IMR-90 (cell line): ENCODE data around the gene SRSF7. TPM values are rescaled to one million over a fixed set of nuclear protein-coding genes. Genes with fewer than 3 reads are reported as not detected.

Source experiments
- ATAC-seq: fragments of 200-7000 bp; cut with Tn5 transposase; 2 replicates; pipeline ENCODE4 v1.9.1; 2020; ENCODE audit warnings: low read depth, mild to moderate bottlenecking, moderate library complexity
- BruUV-seq: library from RNA; stranded (reverse); fragments of 400-500 nt; replicated peaks from 2 replicates; lab custom pipeline; 2021; lab: Mats Ljungman, UMichigan
- CTCF ChIA-PET: fragments of 300-600 bp; formaldehyde crosslinking; extraction: SDS; loops from one replicate; lab custom pipeline; 2021; ENCODE audit warnings: antibody characterized with exemption; lab: Yijun Ruan, JAX
- POLR2A ChIA-PET: fragments of 300-600 bp; sonication (Branson Sonifier 250); formaldehyde crosslinking; loops from one replicate; lab custom pipeline; 2022; ENCODE audit warnings: antibody characterized with exemption; ENCODE audit not compliant: unreplicated experiment; lab: Charles Lee
- DNase-seq: peaks from one replicate; pipeline ENCODE4 v3.0.0; 2013
- H2AFZ ChIP-seq: replicated peaks from 2 replicates; pipeline ENCODE3; 2013; ENCODE audit warnings: low read length, mild to moderate bottlenecking; ENCODE audit not compliant: poor library complexity
- H2AK5ac ChIP-seq: 2 replicates; pipeline ENCODE4 v1.6.1; 2013; ENCODE audit warnings: low read depth, low read length, inconsistent platforms
- H2AK9ac ChIP-seq: replicated peaks from 2 replicates; pipeline ENCODE3; 2013; ENCODE audit warnings: mild to moderate bottlenecking, low read depth, low read length, moderate library complexity; ENCODE audit not compliant: poor library complexity
- H2BK120ac ChIP-seq: 2 replicates; pipeline ENCODE4 v1.6.1; 2013; ENCODE audit warnings: low read depth, low read length, inconsistent platforms
- H2BK15ac ChIP-seq: 3 replicates; pipeline ENCODE4 v1.6.1; 2013; ENCODE audit warnings: low read depth, low read length, inconsistent platforms
- H2BK20ac ChIP-seq: 2 replicates; pipeline ENCODE4 v1.6.1; 2013; ENCODE audit warnings: low read depth, mild to moderate bottlenecking, inconsistent platforms, low read length, moderate library complexity
- H2BK5ac ChIP-seq: 2 replicates; pipeline ENCODE4 v1.6.1; 2013; ENCODE audit warnings: mild to moderate bottlenecking, low read depth, low read length, inconsistent platforms; ENCODE audit not compliant: poor library complexity, severe bottlenecking
- H3K14ac ChIP-seq: replicated peaks from 2 replicates; pipeline ENCODE4 v1.6.1; 2013; ENCODE audit warnings: low read depth, low read length, inconsistent platforms
- H3K18ac ChIP-seq: 2 replicates; pipeline ENCODE4 v1.6.1; 2013; ENCODE audit warnings: low read depth, low read length, control low read depth
- H3K23ac ChIP-seq: 2 replicates; pipeline ENCODE4 v1.6.1; 2013; ENCODE audit warnings: low read depth, low read length, inconsistent platforms
- H3K27ac ChIP-seq: 2 replicates; pipeline ENCODE4 v1.5.1; 2013; ENCODE audit warnings: mild to moderate bottlenecking, control low read depth, low read length; ENCODE audit not compliant: insufficient read depth
- H3K27me3 ChIP-seq: 2 replicates; pipeline ENCODE4 v1.6.1; 2013; ENCODE audit warnings: low read length; ENCODE audit not compliant: control insufficient read depth, insufficient read depth
- H3K36me3 ChIP-seq: 2 replicates; pipeline ENCODE4 v1.6.1; 2013; ENCODE audit warnings: low read length, mixed read lengths; ENCODE audit not compliant: control insufficient read depth, insufficient read depth
- H3K4ac ChIP-seq: 2 replicates; pipeline ENCODE4 v1.6.1; 2013; ENCODE audit warnings: low read depth, low read length, inconsistent platforms
- H3K4me1 ChIP-seq: 2 replicates; pipeline ENCODE4 v1.6.1; 2013; ENCODE audit warnings: low read length, mixed read lengths; ENCODE audit not compliant: control insufficient read depth, insufficient read depth
- H3K4me2 ChIP-seq: 2 replicates; pipeline ENCODE4 v1.6.1; 2013; ENCODE audit warnings: low read depth, mild to moderate bottlenecking, control low read depth, low read length, moderate library complexity
- H3K4me3 ChIP-seq: 2 replicates; pipeline ENCODE4 v1.5.1; 2013; ENCODE audit warnings: low read depth, mild to moderate bottlenecking, control low read depth, low read length, moderate library complexity; ENCODE audit not compliant: insufficient read depth
- H3K56ac ChIP-seq: 2 replicates; pipeline ENCODE4 v1.6.1; 2013; ENCODE audit warnings: low read length, inconsistent platforms; ENCODE audit not compliant: insufficient read depth; ENCODE audit errors: extremely low read depth
- H3K79me1 ChIP-seq, 2 experiments: 2 replicates each; pipeline ENCODE4 v1.6.1; 2013; ENCODE audit warnings: low read length in 2 of 2, inconsistent platforms in 1 of 2, low read depth in 1 of 2
- H3K9ac ChIP-seq: 2 replicates; pipeline ENCODE4 v1.6.1; 2013; ENCODE audit warnings: low read depth, low read length, control low read depth
- H3K9me1 ChIP-seq: 2 replicates; pipeline ENCODE4 v1.6.1; 2013; ENCODE audit warnings: low read length, inconsistent platforms; ENCODE audit not compliant: insufficient read depth
- H3K9me3 ChIP-seq: 2 replicates; pipeline ENCODE4 v1.6.1; 2013; ENCODE audit warnings: low read length; ENCODE audit not compliant: control insufficient read depth, insufficient read depth
- H4K20me1 ChIP-seq: 2 replicates; pipeline ENCODE4 v1.6.1; 2013; ENCODE audit warnings: low read length, inconsistent platforms; ENCODE audit not compliant: insufficient read depth
- H4K5ac ChIP-seq: 2 replicates; pipeline ENCODE4 v1.6.1; 2013; ENCODE audit warnings: mild to moderate bottlenecking, low read depth, low read length, control low read depth
- H4K8ac ChIP-seq, 2 experiments: 2 replicates each; pipeline ENCODE4 v1.6.1; 2013; ENCODE audit warnings: low read depth in 2 of 2, low read length in 2 of 2, control low read depth in 1 of 2, inconsistent platforms in 1 of 2
- H4K91ac ChIP-seq: 2 replicates; pipeline ENCODE4 v1.6.1; 2013; ENCODE audit warnings: low read depth, low read length, inconsistent platforms; ENCODE audit not compliant: insufficient read depth
- BHLHE40 ChIP-seq: fragments of 150-350 bp; IDR thresholded peaks from 2 replicates; pipeline ENCODE4 v1.6.1; 2016; ENCODE audit warnings: mild to moderate bottlenecking, low read depth, low read length
- CEBPB ChIP-seq: IDR thresholded peaks from 2 replicates; pipeline ENCODE4 v1.6.1; 2012; ENCODE audit warnings: low read depth, low read length, improper control_type of control experiment
- CHD1 ChIP-seq: IDR thresholded peaks from 2 replicates; pipeline ENCODE4 v1.6.1; 2012; ENCODE audit warnings: low read depth, low read length, improper control_type of control experiment
- MAFK ChIP-seq: IDR thresholded peaks from 2 replicates; pipeline ENCODE4 v1.6.1; 2012; ENCODE audit warnings: low read depth, low read length, improper control_type of control experiment
- MAZ ChIP-seq: IDR thresholded peaks from 2 replicates; pipeline ENCODE4 v1.6.1; 2012; ENCODE audit warnings: low read depth, mild to moderate bottlenecking, low read length, improper control_type of control experiment, moderate library complexity, borderline replicate concordance
- MXI1 ChIP-seq: IDR thresholded peaks from 2 replicates; pipeline ENCODE4 v1.6.1; 2012; ENCODE audit warnings: low read depth, mild to moderate bottlenecking, low read length, moderate library complexity, borderline replicate concordance
- NFE2L2 ChIP-seq: fragments of 150-350 bp; IDR thresholded peaks from 2 replicates; pipeline ENCODE4 v1.6.1; 2016; ENCODE audit warnings: low read depth, mild to moderate bottlenecking, low read length
- POLR2A ChIP-seq: IDR thresholded peaks from 2 replicates; pipeline ENCODE4 v1.6.1; 2012; ENCODE audit warnings: mild to moderate bottlenecking, low read depth, low read length
- RAD21 ChIP-seq: IDR thresholded peaks from 2 replicates; pipeline ENCODE4 v1.6.1; 2012; ENCODE audit warnings: low read length, improper control_type of control experiment
- RCOR1 ChIP-seq: IDR thresholded peaks from 2 replicates; pipeline ENCODE4 v1.6.1; 2012; ENCODE audit warnings: mild to moderate bottlenecking, low read length, improper control_type of control experiment; ENCODE audit not compliant: insufficient replicate concordance
- RFX5 ChIP-seq: IDR thresholded peaks from 2 replicates; pipeline ENCODE4 v1.8.0; 2012; ENCODE audit warnings: low read depth, mild to moderate bottlenecking, low read length, moderate library complexity
- SMC3 ChIP-seq: fragments of 150-350 bp; IDR thresholded peaks from 2 replicates; pipeline ENCODE4 v1.6.1; 2016; ENCODE audit warnings: low read depth, mild to moderate bottlenecking, antibody characterized with exemption, low read length, moderate library complexity
- WGBS, 2 experiments: methylation state at CpG; one replicate each; pipeline versions ENCODE4 v1.1.5 to v1.1.7; 2013; ENCODE audit warnings: missing lambda C conversion rate in 2 of 2; ENCODE audit not compliant: insufficient read length in 1 of 2; ENCODE audit errors: extremely low coverage in 2 of 2; 5-methylcytosine and 5-hydroxymethylcytosine counted together
- dilution Hi-C: fragments of 300-500 bp; cut with HindIII; formaldehyde crosslinking; loops from one replicate; pipeline ENCODE4 v1.14.3; 2018; ENCODE audit warnings: low sequenced_read_pairs; ENCODE audit not compliant: unreplicated experiment
- in situ Hi-C: fragments of 300-500 bp; cut with MboI; formaldehyde crosslinking; loops from 3 replicates; pipeline ENCODE4 v1.14.3; 2019; ENCODE audit warnings: low sequenced_read_pairs, inconsistent platforms, mixed read lengths
- intact Hi-C: fragments of 100-400 bp; cut with micrococcal nuclease; formaldehyde crosslinking; loops from 2 replicates; pipeline ENCODE4 v1.10.0; 2022
- polyA plus RNA-seq, 3 experiments: library from polyadenylated mRNA; depleted of rRNA; stranded (reverse); fragments of >200 nt; gene quantifications; 2 replicates each; pipeline ENCODE4 v1.2.3, GENCODE V29; 2012; ENCODE audit warnings: low replicate concordance in 1 of 3
- total RNA-seq: library from RNA; depleted of rRNA; stranded (reverse); fragments of >200 nt; gene quantifications from 2 replicates; pipeline ENCODE4 v1.2.3, GENCODE V29; 2012
- TF ChIP-seq, protein P1 (sequence below): conservative IDR thresholded peaks from 2 replicates; pipeline ENCODE4 v1.5.1; 2012; ENCODE audit warnings: mild to moderate bottlenecking, low read depth, low read length, improper control_type of control experiment
- TF ChIP-seq, protein P2 (sequence below): fragments of 150-350 bp; IDR thresholded peaks from 2 replicates; pipeline ENCODE4 v1.6.1; 2016; ENCODE audit warnings: low read depth, mild to moderate bottlenecking, low read length, moderate library complexity, borderline replicate concordance

Gene SRSF7
- total and polyA plus RNA-seq, 2 of the 4 experiments (the other 2 are of a cell fraction), result 148 to 191 TPM

DNA sequence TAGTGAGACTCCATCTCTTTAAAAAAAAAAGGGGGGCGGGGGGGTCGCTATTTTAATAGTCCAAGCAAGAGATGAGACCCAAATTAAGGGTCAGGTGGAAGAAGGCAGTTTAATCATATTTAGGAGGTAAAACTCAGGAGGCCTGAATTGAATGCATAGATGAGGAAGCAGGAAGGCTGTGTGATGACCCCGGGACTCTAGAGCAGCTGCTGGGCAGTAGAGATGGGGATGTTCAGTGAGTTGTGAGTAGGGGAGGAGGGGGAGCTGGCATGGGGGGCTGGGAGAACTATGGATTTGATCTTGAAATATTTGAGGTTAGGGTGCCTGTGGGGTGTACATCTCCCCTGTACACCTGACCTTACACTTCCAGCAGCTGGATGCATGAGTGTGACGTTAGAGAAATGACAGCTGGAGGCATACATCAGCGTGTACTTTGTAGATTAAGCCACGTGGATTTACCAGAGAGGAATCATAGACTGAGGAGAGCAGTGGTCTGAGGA lies 44.3 kb downstream of the SRSF7 start:
- no peak overlapping the region for H2BK5ac ChIP-seq
- no peak overlapping the region for H2AFZ ChIP-seq
- H4K91ac ChIP-seq, result no peak overlapping the region
- 0 out of 3 replicates have a peak overlapping the region, but pooled peaks have one; percentile 32 for H2BK15ac ChIP-seq
- in situ Hi-C loops (no loop called here), dilution Hi-C loops (no loop called here), intact Hi-C loops (no loop called here)
- no peak overlapping the region for H3K4ac ChIP-seq
- H3K9me3 ChIP-seq, result no peaks in the 10 kb centered on the region
- peak overlapping the region; percentile 2; the same call in 1 of the 2 replicates for H2AK5ac ChIP-seq
- DNase-seq (no peak), ATAC-seq (no peak)
- no peak overlapping the region for H4K8ac ChIP-seq
- 100% methylated on average over 1 of the region's 6 CpGs; no CpG with 5 or more reads in 1 of the 2 experiments for WGBS, 2 experiments
- H3K9ac ChIP-seq, result no peak overlapping the region
- BruUV-seq, result no TSS peak
- H3K4me3 ChIP-seq, result no peak overlapping the region
- no peak overlapping the region for H3K18ac ChIP-seq
- peaks cover 5 to 28% of the 10 kb centered on the region in 2 experiments; a peak in 3 of 4 replicates for H3K79me1 ChIP-seq
- H3K56ac ChIP-seq, result no peak overlapping the region
- no peak overlapping the region for H3K14ac ChIP-seq
- POLR2A ChIA-PET, result no interaction called here
- TF ChIP-seq, protein P1, sequence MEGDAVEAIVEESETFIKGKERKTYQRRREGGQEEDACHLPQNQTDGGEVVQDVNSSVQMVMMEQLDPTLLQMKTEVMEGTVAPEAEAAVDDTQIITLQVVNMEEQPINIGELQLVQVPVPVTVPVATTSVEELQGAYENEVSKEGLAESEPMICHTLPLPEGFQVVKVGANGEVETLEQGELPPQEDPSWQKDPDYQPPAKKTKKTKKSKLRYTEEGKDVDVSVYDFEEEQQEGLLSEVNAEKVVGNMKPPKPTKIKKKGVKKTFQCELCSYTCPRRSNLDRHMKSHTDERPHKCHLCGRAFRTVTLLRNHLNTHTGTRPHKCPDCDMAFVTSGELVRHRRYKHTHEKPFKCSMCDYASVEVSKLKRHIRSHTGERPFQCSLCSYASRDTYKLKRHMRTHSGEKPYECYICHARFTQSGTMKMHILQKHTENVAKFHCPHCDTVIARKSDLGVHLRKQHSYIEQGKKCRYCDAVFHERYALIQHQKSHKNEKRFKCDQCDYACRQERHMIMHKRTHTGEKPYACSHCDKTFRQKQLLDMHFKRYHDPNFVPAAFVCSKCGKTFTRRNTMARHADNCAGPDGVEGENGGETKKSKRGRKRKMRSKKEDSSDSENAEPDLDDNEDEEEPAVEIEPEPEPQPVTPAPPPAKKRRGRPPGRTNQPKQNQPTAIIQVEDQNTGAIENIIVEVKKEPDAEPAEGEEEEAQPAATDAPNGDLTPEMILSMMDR, result no peak
- TF ChIP-seq MAZ (no peak), SMC3 (no peak), BHLHE40 (no peak), CHD1 (no peak), MXI1 (no peak), RFX5 (no peak), RAD21 (no peak), CEBPB (no peak), MAFK (no peak), POLR2A (no peak), NFE2L2 (no peak), RCOR1 (no peak)
- TF ChIP-seq, protein P2, sequence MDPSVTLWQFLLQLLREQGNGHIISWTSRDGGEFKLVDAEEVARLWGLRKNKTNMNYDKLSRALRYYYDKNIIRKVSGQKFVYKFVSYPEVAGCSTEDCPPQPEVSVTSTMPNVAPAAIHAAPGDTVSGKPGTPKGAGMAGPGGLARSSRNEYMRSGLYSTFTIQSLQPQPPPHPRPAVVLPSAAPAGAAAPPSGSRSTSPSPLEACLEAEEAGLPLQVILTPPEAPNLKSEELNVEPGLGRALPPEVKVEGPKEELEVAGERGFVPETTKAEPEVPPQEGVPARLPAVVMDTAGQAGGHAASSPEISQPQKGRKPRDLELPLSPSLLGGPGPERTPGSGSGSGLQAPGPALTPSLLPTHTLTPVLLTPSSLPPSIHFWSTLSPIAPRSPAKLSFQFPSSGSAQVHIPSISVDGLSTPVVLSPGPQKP, result no peak
- no peaks in the 10 kb centered on the region for H3K36me3 ChIP-seq
- no peak overlapping the region for H4K5ac ChIP-seq
- H3K4me1 ChIP-seq, result peaks cover 17% of the 10 kb centered on the region
- no peak overlapping the region for H2BK20ac ChIP-seq
- no peaks in the 10 kb centered on the region for H3K27me3 ChIP-seq
- H3K4me2 ChIP-seq, result no peak overlapping the region
- no peaks in the 10 kb centered on the region for H4K20me1 ChIP-seq
- H3K23ac ChIP-seq, result no peak overlapping the region
- H3K9me1 ChIP-seq, result peaks cover 13% of the 10 kb centered on the region
- no peak overlapping the region for H2BK120ac ChIP-seq
- H3K27ac ChIP-seq, result no peak overlapping the region
- CTCF ChIA-PET, result no interaction called here
- H2AK9ac ChIP-seq, result no peak overlapping the region
